G401.6 (cell line): ENCODE measurements around the gene TNRC6B.
"Not testable (repeated sequence)": the region's sequence is repeated elsewhere in the genome, so short reads cannot be mapped to it uniquely, and the experiment has no call there.

Experiments used
- FAIRE-seq: peaks from 2 replicates; lab custom pipeline; 2012; peaks lifted over from hg19 to GRCh38; lab: Jason Lieb, UNC

TNRC6B gene

GRCh38 chr22:40374567-40374966 is 196.8 kb downstream of the TNRC6B start:
- no peak for FAIRE-seq

- no peak for FAIRE-seq
Observed at GRCh38 chr22:40376149-40376548, 198.4 kb downstream of the TNRC6B start.

GRCh38 chr22:40377931-40378330 is 200.2 kb downstream of the TNRC6B start:
- no peak for FAIRE-seq

DNA sequence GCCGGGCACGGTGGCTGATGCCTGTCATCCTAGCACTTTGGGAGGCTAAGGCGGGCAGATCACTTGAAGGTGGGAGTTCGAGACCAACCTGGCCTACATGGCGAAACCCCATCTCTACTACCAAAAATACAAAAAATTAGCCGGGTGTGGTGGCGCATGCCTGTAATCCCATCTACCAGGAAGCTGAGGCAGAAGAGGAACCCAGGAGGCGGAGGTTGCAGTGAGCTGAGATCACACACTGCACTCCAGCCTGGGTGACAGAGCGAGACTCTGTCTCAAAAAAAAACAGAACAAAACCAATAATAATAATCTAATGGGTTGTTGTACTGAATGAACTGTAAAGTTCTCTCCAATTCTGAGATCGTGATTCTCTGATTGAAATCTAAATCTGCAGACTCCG is 200.7 kb downstream of the TNRC6B start:
- FAIRE-seq = not testable (repeated sequence)

DNA sequence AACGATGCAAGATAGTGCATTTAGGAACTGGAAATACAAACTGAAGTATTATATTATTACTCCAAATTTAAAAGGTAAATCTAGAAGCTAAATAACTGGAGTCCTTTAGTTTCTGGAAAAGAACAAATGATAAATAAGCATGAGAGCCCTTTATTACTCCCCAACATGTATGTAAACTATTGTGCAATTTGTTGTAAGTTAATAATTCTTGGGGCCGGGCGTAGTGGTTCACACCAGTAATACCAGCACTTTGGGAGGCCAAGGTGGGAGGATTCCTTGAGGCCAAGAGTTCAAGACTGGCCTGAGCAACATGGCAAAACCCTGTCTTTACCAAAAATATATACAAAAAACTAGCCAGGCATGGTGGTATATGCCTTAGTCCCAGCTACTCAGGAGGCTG is 203.7 kb downstream of the TNRC6B start:
- no peak for FAIRE-seq

DNA sequence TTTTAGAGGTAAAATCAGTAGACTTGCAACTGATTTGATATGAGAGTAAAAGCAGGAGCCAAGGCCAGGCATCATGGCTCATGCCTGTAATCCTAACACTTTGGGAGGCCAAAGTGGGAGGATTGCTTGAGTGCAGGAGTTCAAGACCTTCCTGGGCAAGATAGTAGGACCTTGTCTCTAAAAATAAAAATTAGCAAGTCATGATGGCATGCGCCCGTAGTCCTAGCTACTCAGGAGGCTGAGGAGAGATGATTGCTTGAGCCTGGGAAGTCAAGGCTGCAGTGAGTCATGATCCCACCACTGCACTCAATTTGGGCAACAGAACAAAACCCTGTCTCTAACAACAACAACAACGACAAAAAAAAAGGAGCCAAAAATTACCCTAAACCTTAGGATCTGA is 206.2 kb downstream of the TNRC6B start:
- FAIRE-seq = no peak

DNA sequence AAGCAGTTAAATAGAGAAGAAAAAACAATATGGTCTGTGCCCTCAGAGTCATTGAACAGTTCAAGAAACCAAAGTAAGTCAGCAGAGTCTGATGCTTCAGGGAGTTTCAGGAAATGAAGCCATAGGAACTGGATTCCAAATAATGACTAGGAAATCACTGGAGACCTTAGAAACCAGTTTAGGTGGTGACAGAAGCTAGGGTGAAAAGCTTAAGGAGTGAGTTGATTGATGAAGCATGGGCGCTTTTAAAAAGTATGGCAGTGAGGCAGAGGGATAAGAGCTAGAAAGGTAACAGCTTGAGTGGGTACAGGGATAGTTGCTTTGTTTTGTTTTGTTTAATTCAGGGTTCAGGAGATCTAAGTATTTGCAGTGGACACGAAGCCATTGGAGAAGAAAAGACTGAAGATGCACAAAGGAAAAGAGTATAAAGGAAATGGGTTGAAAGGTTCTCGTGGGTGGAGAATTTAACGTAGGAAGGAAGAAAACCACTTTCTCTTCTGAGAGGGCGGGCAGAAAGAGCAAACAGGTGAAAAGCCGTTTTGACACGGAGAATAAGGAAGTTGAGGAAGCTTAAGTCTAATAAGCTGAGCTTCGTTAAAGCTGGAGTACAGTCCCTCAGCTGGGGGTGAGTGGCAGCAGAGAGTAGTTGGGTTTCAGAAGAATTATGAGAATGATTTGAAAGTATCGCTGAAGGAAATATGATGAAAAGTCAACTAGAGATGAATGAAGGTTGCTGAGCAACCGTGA is 207.5 kb downstream of the TNRC6B start:
- FAIRE-seq = no peak
